Measurements from ENCODE around the gene VWCE. TPM values are rescaled to one million over a fixed set of nuclear protein-coding genes. Genes with fewer than 3 reads are reported as not detected.
"Not testable (repeated sequence)": the region's sequence is repeated elsewhere in the genome, so short reads cannot be mapped to it uniquely, and the experiment has no call there.

Gene VWCE
- total RNA-seq, 1 donor from 2014 or later: 4.1 TPM

DNA sequence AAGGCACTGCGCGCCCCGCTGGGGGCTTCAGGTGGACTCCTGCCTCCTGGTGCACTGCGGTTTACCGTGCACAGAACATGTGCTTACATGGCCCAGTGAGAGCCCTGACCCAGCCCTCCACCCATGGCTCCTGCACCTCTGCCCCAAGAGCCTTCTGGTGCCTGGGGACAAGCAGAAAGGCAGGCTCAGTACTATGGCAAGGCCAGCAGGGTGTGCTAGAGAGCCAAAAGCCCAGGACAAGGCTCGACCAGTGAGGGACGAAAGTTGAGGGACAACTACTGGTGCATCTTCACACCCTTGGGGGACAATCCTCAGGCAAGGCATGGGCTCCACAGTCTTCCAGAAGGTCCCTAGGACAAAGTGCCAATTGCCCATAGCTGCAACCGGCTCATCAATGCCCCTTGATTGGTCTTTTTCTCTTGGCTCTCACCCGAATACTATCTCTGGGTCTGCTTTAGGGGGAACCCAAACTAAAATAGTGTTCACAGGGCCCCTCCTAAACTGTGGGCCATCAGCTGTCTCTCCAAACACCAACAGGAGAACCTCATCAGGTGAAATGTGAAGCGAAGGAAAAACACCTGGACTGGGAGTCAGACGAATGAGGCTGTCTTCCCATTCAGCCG is 40.6 kb downstream of the VWCE start:
- peak; percentile 60 for DNase-seq (ENCODE audit: low spot score)

GRCh38 chr11:61252332-61252731 is 42.8 kb downstream of the VWCE start:
- DNase-seq (ENCODE audit: low spot score): not testable (repeated sequence)

- not testable (repeated sequence) for DNase-seq (ENCODE audit: low spot score)
Measured at GRCh38 chr11:61250796-61251765, 44.0 kb downstream of the VWCE start.

GRCh38 chr11:61249201-61249600 is 45.9 kb downstream of the VWCE start:
- not testable (repeated sequence) for DNase-seq (ENCODE audit: low spot score)

- not testable (repeated sequence) for DNase-seq (ENCODE audit: low spot score)
Measured at GRCh38 chr11:61248071-61248470, 47.0 kb downstream of the VWCE start.

DNA sequence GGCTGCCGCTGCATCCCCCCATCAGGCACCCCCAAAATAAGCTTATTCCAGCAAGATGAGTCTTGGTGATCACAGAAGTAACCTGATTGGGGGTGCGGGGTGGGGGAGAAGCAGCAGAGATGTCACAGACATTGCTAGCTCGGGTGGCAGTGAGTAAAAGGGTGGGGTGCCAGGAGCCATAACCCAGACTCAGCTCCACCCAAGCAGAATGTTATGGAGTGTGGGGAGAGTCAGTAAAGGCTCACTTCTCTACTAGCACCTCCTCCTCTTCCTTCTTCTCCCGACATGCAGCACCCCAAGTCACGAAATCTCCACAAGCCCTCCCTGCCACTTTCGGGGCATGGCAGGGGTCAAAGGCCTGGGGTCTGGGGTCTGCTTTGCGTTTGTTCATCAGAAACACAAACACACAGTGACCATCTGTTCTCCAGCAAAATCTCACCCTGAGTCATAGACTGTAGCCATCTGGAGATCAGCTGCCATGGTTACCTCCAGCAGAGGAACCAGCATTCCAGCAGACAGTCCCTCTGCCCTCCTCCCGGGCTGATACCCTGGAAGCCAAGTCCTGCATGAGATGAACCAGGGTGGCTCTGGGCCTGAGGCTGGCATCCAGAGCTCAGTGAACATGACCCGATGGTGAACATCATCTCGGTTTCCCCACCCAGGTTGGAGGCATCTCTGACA is 49.7 kb downstream of the VWCE start:
- not testable (repeated sequence) for DNase-seq (ENCODE audit: low spot score)

GRCh38 chr11:61241526-61241925 is 53.6 kb downstream of the VWCE start:
- not testable (repeated sequence) for DNase-seq (ENCODE audit: low spot score)

DNA sequence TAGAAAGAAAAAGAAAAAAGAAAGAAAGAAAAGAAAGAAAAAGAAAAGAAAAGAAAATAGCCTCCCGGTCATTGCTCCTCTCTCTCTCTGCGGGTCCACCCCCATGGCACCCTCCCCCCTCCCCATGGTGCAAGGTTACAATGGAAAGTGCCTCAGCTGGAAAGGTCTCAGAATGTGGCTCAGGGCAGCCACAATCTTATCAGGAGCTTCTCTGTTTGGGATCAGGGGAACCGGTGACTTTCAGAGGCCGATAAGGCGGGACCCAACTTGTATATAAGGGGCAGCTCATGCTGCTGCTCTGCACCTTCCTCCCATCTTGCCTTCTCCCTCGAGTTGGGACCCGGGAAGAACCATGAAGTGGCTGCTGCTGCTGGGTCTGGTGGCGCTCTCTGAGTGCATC is 54.2 kb downstream of the VWCE start, which contains the start of gene PGA5:
Gene PGA5, plus strand, starts transcription at position 301 of the 400 bp plus-strand sequence. Its CDS starts 52 bp downstream, at position 353.
- DNase-seq (ENCODE audit: low spot score): not testable (repeated sequence)

GRCh38 chr11:61240288-61240687 is 54.8 kb downstream of the VWCE start:
- DNase-seq (ENCODE audit: low spot score): not testable (repeated sequence)

DNA sequence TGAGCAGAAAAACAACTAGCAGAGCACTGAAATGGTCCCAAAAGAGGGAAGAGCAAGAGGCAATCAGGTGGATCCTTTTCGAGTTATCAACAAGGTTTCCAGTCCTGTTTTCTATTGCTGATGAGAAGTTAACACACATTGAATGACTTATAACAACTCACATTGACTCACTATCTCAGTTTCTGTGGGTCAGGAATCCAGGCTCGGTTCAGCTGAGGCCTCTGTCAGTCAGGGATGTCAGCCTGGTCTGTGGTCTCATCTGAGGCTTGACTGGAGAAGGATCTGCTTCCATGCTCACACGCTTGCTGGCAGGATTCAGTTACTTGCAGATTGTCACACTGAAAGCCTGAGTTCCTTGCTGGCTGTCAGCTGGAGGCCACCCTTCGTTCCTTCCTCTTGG is 58.0 kb downstream of the VWCE start:
- not testable (repeated sequence) for DNase-seq (ENCODE audit: low spot score)

DNA sequence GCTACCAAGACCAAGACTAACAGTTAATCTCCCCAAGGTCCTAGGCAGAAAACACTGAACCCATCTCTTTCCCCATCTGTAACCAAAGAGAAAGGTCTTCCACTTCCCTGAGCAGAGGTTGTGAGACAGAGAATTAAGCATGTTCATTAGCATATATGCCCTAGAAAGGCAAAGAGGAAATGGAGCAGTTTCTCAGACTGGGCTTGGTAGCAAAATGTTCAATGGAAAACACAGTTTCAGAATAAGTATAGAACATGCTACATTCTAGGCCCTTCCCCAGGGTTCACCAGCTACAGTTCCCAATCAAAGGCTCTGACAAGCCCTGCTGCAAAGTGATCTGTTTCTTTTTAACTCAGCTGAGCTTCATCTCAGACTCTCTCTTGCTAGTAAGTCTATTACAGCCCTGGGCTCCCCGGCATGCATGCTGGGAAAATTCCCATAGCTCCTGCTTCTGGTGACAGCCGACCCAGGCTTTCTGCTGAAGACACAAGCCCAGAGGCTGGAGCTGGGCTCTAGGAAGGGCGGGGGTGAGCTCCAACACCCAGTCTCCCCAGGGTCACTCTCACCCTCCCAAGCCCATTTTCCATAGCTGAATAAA is 62.5 kb downstream of the VWCE start:
- DNase-seq (ENCODE audit: low spot score): not testable (repeated sequence)

- DNase-seq (ENCODE audit: low spot score): not testable (repeated sequence)
Measured at GRCh38 chr11:61231585-61231984, 63.5 kb downstream of the VWCE start.

- DNase-seq (ENCODE audit: low spot score): not testable (repeated sequence)
Measured at GRCh38 chr11:61231033-61231432, 64.1 kb downstream of the VWCE start.

- not testable (repeated sequence) for DNase-seq (ENCODE audit: low spot score)
Measured at GRCh38 chr11:61229458-61229857, 65.7 kb downstream of the VWCE start.

DNA sequence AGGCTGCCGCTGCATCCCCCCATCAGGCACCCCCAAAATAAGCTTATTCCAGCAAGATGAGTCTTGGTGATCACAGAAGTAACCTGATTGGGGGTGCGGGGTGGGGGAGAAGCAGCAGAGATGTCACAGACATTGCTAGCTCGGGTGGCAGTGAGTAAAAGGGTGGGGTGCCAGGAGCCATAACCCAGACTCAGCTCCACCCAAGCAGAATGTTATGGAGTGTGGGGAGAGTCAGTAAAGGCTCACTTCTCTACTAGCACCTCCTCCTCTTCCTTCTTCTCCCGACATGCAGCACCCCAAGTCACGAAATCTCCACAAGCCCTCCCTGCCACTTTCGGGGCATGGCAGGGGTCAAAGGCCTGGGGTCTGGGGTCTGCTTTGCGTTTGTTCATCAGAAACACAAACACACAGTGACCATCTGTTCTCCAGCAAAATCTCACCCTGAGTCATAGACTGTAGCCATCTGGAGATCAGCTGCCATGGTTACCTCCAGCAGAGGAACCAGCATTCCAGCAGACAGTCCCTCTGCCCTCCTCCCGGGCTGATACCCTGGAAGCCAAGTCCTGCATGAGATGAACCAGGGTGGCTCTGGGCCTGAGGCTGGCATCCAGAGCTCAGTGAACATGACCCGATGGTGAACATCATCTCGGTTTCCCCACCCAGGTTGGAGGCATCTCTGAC is 68.5 kb downstream of the VWCE start:
- DNase-seq (ENCODE audit: low spot score): not testable (repeated sequence)

DNA sequence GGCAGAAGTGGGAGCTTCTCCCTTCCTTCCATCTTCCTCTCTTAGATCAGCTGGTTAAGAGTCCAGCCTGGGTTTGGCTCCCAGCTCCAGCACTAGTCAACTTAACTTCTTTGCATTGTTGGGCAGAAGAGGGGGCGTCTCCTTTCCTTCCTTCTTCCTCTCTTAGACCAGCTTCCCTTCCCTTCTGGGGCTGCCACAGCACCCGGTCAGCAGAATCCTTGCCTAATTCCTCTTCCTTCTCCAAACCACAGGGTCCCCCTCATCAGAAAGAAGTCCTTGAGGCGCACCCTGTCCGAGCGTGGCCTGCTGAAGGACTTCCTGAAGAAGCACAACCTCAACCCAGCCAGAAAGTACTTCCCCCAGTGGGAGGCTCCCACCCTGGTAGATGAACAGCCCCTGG is 72.4 kb downstream of the VWCE start:
- not testable (repeated sequence) for DNase-seq (ENCODE audit: low spot score)

DNA sequence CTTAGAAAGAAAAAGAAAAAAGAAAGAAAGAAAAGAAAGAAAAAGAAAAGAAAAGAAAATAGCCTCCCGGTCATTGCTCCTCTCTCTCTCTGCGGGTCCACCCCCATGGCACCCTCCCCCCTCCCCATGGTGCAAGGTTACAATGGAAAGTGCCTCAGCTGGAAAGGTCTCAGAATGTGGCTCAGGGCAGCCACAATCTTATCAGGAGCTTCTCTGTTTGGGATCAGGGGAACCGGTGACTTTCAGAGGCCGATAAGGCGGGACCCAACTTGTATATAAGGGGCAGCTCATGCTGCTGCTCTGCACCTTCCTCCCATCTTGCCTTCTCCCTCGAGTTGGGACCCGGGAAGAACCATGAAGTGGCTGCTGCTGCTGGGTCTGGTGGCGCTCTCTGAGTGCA is 73.1 kb downstream of the VWCE start, which contains the start of gene PGA4:
Gene PGA4, plus strand, starts transcription at position 301 of the 400 bp plus-strand sequence. Its CDS starts 54 bp downstream, at position 355.
- not testable (repeated sequence) for DNase-seq (ENCODE audit: low spot score)

DNA sequence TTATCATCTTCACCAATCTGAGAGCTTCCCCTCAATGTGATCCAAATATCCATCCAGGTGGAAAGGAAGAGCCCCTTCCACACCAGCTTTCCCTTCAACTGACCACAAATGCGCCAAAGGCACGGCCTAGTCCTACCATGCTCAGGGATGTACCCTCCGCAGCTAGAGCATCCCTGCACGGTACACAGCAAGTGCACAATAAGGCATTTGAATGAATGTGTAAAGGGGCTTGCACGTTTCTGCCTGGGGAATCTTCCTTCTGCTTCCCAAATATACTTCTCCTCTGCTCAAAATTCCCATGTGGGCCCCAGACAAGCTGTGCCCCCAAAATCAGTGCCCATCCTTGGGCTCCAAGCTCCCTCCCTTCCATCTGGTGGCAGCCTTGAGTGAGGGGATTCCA is 76.1 kb downstream of the VWCE start:
- not testable (repeated sequence) for DNase-seq (ENCODE audit: low spot score)

GRCh38 chr11:61218306-61218705 is 76.8 kb downstream of the VWCE start:
- not testable (repeated sequence) for DNase-seq (ENCODE audit: low spot score)

- not testable (repeated sequence) for DNase-seq (ENCODE audit: low spot score)
Measured at GRCh38 chr11:61213711-61214324, 81.3 kb downstream of the VWCE start.

Measured in ureter (tissue), 1 donor.